ENCODE measurements around the gene GNPTAB. TPM values are rescaled to one million over a fixed set of nuclear protein-coding genes. Genes with fewer than 3 reads are reported as not detected.

GNPTAB gene
- total and polyA plus RNA-seq, 2 of the 4 experiments (the other 2 are of a cell fraction): 16.0 to 24.2 TPM

DNA sequence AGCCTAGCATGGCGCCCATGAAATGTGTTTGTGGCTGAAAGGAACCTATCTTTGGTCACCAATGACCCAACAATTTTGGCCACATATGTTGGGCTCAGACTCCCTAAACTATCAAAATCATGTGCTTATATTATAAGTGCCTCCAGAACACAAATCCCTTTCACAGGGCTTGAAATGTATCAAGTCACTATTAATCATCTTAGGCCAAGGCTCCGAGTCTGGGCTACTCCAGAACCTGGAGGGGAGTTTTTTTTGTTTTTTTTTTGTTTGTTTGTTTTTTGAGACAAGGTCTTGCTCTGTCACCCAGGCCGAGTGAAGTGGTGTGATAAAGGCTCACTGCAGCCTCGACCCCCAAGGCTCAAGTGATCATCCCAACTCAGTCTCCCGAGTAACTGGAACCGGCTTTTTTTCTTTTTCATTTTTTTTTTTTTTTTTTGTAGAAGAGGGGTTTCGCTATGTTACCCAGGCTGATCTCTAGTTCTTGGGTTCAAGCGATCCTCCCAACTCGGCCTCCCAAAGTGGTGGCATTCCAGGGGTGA, 45.6 kb upstream of the GNPTAB start:
- Histone ChIP-seq H2BK5ac (ENCODE audit: low read depth, low read length, poor library complexity, severe bottlenecking) (peak overlapping the region; percentile 97), H2AK9ac (replicated peaks; ENCODE audit: low read depth, low read length, poor library complexity) (peak overlapping the region; percentile 1), H4K5ac (ENCODE audit: low read depth, low read length) (peak overlapping the region; percentile 82), H3K56ac (ENCODE audit: extremely low read depth, insufficient read depth, low read length) (peak overlapping the region; percentile 71), H3K9me3 (ENCODE audit: control insufficient read depth, insufficient read depth, low read length) (no peaks in the 10 kb centered on the region), H3K14ac (replicated peaks; ENCODE audit: low read depth, low read length) (peak overlapping the region; percentile 94; the same call in 1 of the 2 replicates), H3K4me2 (ENCODE audit: low read depth, low read length) (peak overlapping the region; percentile 81), H2BK120ac (ENCODE audit: low read depth, low read length) (peak overlapping the region; percentile 87; the same call in 1 of the 2 replicates), H3K36me3 (ENCODE audit: control insufficient read depth, insufficient read depth, low read length) (peaks cover 6% of the 10 kb centered on the region; the same call in 1 of the 2 replicates), H2AK5ac (ENCODE audit: low read depth, low read length) (peak overlapping the region; percentile 71), H4K8ac (ENCODE audit: low read depth in 2 of 2, low read length in 2 of 2) (peak overlapping the region; percentile 69 to 97), H3K4me3 (ENCODE audit: insufficient read depth, low read depth, low read length) (peak overlapping the region; percentile 99), H2BK15ac (ENCODE audit: low read depth, low read length) (peak overlapping the region; percentile 42; the same call in 2 of the 3 replicates), H4K91ac (ENCODE audit: insufficient read depth, low read depth, low read length) (peak overlapping the region; percentile 97), H4K20me1 (ENCODE audit: insufficient read depth, low read length) (no peaks in the 10 kb centered on the region), H3K9ac (ENCODE audit: low read depth, low read length) (peak overlapping the region; percentile 95), H2BK20ac (ENCODE audit: low read depth, low read length) (peak overlapping the region; percentile 35; the same call in 1 of the 2 replicates), H3K4ac (ENCODE audit: low read depth, low read length) (peak overlapping the region; percentile 95), H3K23ac (ENCODE audit: low read depth, low read length) (peak overlapping the region; percentile 13), H3K4me1 (ENCODE audit: control insufficient read depth, insufficient read depth, low read length) (peaks cover 1% of the 10 kb centered on the region), H3K27me3 (ENCODE audit: control insufficient read depth, insufficient read depth, low read length) (no peaks in the 10 kb centered on the region), H3K18ac (ENCODE audit: low read depth, low read length) (peak overlapping the region; percentile 94), H3K79me1 (ENCODE audit: low read depth in 1 of 2, low read length in 2 of 2) (peaks cover 14 to 38% of the 10 kb centered on the region in 2 experiments), H2AFZ (replicated peaks; ENCODE audit: low read length, poor library complexity) (peak overlapping the region; percentile 94), H3K27ac (ENCODE audit: insufficient read depth, low read length) (peak overlapping the region; percentile 99), H3K9me1 (ENCODE audit: insufficient read depth, low read length) (no peaks in the 10 kb centered on the region)
- no TSS peak for BruUV-seq (replicated peaks)
- in situ Hi-C loops (cut with MboI; ENCODE audit: low sequenced_read_pairs): no loop called here
- ATAC-seq (ENCODE audit: low read depth): no peak
- dilution Hi-C loops (cut with HindIII; ENCODE audit: low sequenced_read_pairs, unreplicated experiment): no loop called here
- TF ChIP-seq POLR2A (IDR thresholded peaks at IDR 0.05; ENCODE audit: low read depth, low read length) (no peak; the same call in 1 of the 2 replicates), BHLHE40 (IDR thresholded peaks at IDR 0.05; ENCODE audit: low read depth, low read length) (no peak), USF2 (IDR thresholded peaks at IDR 0.05; ENCODE audit: low read depth, low read length) (no peak), NFE2L2 (IDR thresholded peaks at IDR 0.05; ENCODE audit: low read depth, low read length) (no peak), MXI1 (IDR thresholded peaks at IDR 0.05; ENCODE audit: borderline replicate concordance, low read depth, low read length) (no peak), MAZ (IDR thresholded peaks at IDR 0.05; ENCODE audit: borderline replicate concordance, low read depth, low read length) (no peak), RFX5 (IDR thresholded peaks at IDR 0.05; ENCODE audit: low read depth, low read length) (no peak), FOS (IDR thresholded peaks at IDR 0.05; ENCODE audit: low read depth, low read length) (no peak), CEBPB (IDR thresholded peaks at IDR 0.05; ENCODE audit: low read depth, low read length) (no peak), RCOR1 (IDR thresholded peaks at IDR 0.05; ENCODE audit: insufficient replicate concordance, low read length) (no peak)
- TF ChIP-seq, protein P1, sequence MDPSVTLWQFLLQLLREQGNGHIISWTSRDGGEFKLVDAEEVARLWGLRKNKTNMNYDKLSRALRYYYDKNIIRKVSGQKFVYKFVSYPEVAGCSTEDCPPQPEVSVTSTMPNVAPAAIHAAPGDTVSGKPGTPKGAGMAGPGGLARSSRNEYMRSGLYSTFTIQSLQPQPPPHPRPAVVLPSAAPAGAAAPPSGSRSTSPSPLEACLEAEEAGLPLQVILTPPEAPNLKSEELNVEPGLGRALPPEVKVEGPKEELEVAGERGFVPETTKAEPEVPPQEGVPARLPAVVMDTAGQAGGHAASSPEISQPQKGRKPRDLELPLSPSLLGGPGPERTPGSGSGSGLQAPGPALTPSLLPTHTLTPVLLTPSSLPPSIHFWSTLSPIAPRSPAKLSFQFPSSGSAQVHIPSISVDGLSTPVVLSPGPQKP (IDR thresholded peaks at IDR 0.05; ENCODE audit: borderline replicate concordance, low read depth, low read length): no peak
- WGBS, 2 experiments (ENCODE audit: extremely low coverage in 2 of 2, insufficient read length in 1 of 2): 0% methylated on average over 1 of the region's 9 CpGs; no CpG with 5 or more reads in 1 of the 2 experiments
- DNase-seq: no peak
- POLR2A ChIA-PET (ENCODE audit: unreplicated experiment): no interaction called here
- CTCF ChIA-PET: interaction anchor here (1.2 kb wide), 1 partner anchor 36 kb away, joined by 3 read pairs; no protein-coding TSS in a partner anchor
- intact Hi-C loops (cut with micrococcal nuclease): loop anchor here (2.0 kb wide), 1 partner anchor 14 kb away; no protein-coding TSS in a partner anchor
